ENCODE results near the gene KSR1.

- TF ChIP-seq CTCF (IDR thresholded peaks at IDR 0.05) (peak in 1 of 7 experiments; percentile 19), POLR2A (IDR thresholded peaks at IDR 0.05) (no peak)
Measured at GRCh38 chr17:27407916-27408864, 48.1 kb upstream of the KSR1 start.
